K562 (cell line): ENCODE data around the gene CRLF1. TPM values are rescaled to one million over a fixed set of nuclear protein-coding genes. Genes with fewer than 3 reads are reported as not detected.

Source experiments
- ATAC-seq: fragments of 200-7000 bp; cut with Tn5 transposase; 3 replicates; pipeline ENCODE4 v1.9.1; 2020; ENCODE audit warnings: moderate library complexity
- BruUV-seq: library from RNA; stranded (reverse); fragments of 400-500 nt; replicated peaks from 2 replicates; lab custom pipeline; 2021; lab: Mats Ljungman, UMichigan
- CTCF ChIA-PET: fragments of 300-600 bp; formaldehyde crosslinking; extraction: SDS; loops from one replicate; lab custom pipeline; 2021; ENCODE audit warnings: low intra/inter-chr PET ratio; lab: Yijun Ruan, JAX
- POLR2A ChIA-PET: fragments of 300-600, 350-650 bp; sonication (Branson Sonifier 250); formaldehyde crosslinking; extraction: SDS; loops from one replicate; lab custom pipeline; 2021; ENCODE audit warnings: antibody characterized with exemption, inconsistent platforms; lab: Yijun Ruan, JAX
- DNase-seq, 4 experiments: peaks; one replicate each; pipeline versions ENCODE4 v3.0.0 to v3.0.0-alpha.2; 2011 to 2018; ENCODE audit warnings: low spot score in 3 of 4, mixed read lengths in 3 of 4; ENCODE audit errors: extremely low read depth in 1 of 4
- FAIRE-seq: peaks from 2 replicates; lab custom pipeline; 2011; peaks lifted over from hg19 to GRCh38; lab: Jason Lieb, UNC
- H2AFZ ChIP-seq: 2 replicates; pipeline ENCODE4 v1.6.0; 2011; ENCODE audit warnings: low read depth, low read length, control low read depth, inconsistent platforms
- H3K27ac ChIP-seq: fragments of 200-600 bp; 3 replicates; pipeline ENCODE4 v1.8.0; 2011; ENCODE audit warnings: low read depth, mild to moderate bottlenecking, control low read depth, inconsistent platforms, low read length, moderate library complexity, mixed read lengths; ENCODE audit errors: extremely low read depth
- H3K27me3 ChIP-seq, 2 experiments: fragments of 300-600 bp in 1 of 2; 2 replicates in 1 of 2; 3 replicates in 1 of 2; pipeline versions ENCODE4 v1.6.0 to v1.8.0; 2011; ENCODE audit warnings: inconsistent platforms in 2 of 2, low read length in 2 of 2, mild to moderate bottlenecking in 1 of 2, mixed read lengths in 1 of 2, moderate library complexity in 1 of 2; ENCODE audit not compliant: control insufficient read depth in 2 of 2, insufficient read depth in 2 of 2
- H3K36me3 ChIP-seq: fragments of 300-600 bp; 3 replicates; pipeline ENCODE4 v1.8.0; 2011; ENCODE audit warnings: mild to moderate bottlenecking, low read length, inconsistent platforms; ENCODE audit not compliant: control insufficient read depth, insufficient read depth
- H3K4me1 ChIP-seq, 2 experiments: fragments of 200-600 bp in 1 of 2; replicated peaks in 1 of 2; 2 replicates in 1 of 2; 3 replicates in 1 of 2; pipeline versions ENCODE4 v1.5.1 to v1.8.0; 2011; ENCODE audit warnings: inconsistent platforms in 2 of 2, low read length in 2 of 2, mild to moderate bottlenecking in 1 of 2, mixed read lengths in 1 of 2, moderate library complexity in 1 of 2; ENCODE audit not compliant: control insufficient read depth in 2 of 2, insufficient read depth in 2 of 2
- H3K4me2 ChIP-seq: 2 replicates; pipeline ENCODE4 v1.6.1; 2011; ENCODE audit warnings: low read length, control low read depth, inconsistent platforms, mixed read lengths; ENCODE audit not compliant: insufficient read depth
- H3K4me3 ChIP-seq: fragments of 200-600 bp; sonication (generic), shearing (Covaris generic); 2 replicates; pipeline ENCODE4 v1.5.1; 2016; ENCODE audit warnings: control low read depth, inconsistent platforms
- H3K79me2 ChIP-seq: fragments of 200-600 bp; 3 replicates; pipeline ENCODE4 v1.8.0; 2011; ENCODE audit warnings: low read length, inconsistent platforms; ENCODE audit not compliant: control insufficient read depth, insufficient read depth
- H3K9ac ChIP-seq, 2 experiments: 2 replicates each; pipeline versions ENCODE4 v1.6.0 to v1.6.1; 2011; ENCODE audit warnings: low read depth in 2 of 2, low read length in 2 of 2, control low read depth in 1 of 2, inconsistent platforms in 1 of 2, mild to moderate bottlenecking in 1 of 2, mixed read lengths in 1 of 2; ENCODE audit not compliant: insufficient read depth in 1 of 2
- H3K9me1 ChIP-seq: one replicate; pipeline ENCODE4 v1.6.0; 2011; ENCODE audit warnings: inconsistent platforms, mild to moderate bottlenecking, low read length, moderate library complexity; ENCODE audit not compliant: control insufficient read depth, insufficient read depth
- H3K9me3 ChIP-seq: replicated peaks from 2 replicates; pipeline ENCODE4 v1.5.1; 2011; ENCODE audit warnings: low read depth, low read length, inconsistent platforms; ENCODE audit not compliant: control insufficient read depth, insufficient read depth
- H4K20me1 ChIP-seq: replicated peaks from 2 replicates; pipeline ENCODE4 v1.6.1; 2011; ENCODE audit warnings: low read length, inconsistent platforms, mixed read lengths; ENCODE audit not compliant: control insufficient read depth, insufficient read depth
- BCOR ChIP-seq: fragments of 450-650 bp; IDR thresholded peaks from 2 replicates; pipeline ENCODE4 v1.6.1; 2016
- ERF ChIP-seq: fragments of 450-650 bp; formaldehyde crosslinking; IDR thresholded peaks from 2 replicates; pipeline ENCODE4 v1.4.0; 2020; ENCODE audit warnings: mild to moderate bottlenecking, mixed read lengths
- POLR2A ChIP-seq: fragments of 450-650 bp; conservative IDR thresholded peaks from 2 replicates; pipeline ENCODE4 v1.6.1; 2016
- RBM25 ChIP-seq: fragments of 200-400 bp; formaldehyde crosslinking; IDR thresholded peaks from 2 replicates; pipeline ENCODE4 v1.6.1; 2018; ENCODE audit warnings: low read length, low read depth, moderate library complexity; ENCODE audit not compliant: severe bottlenecking
- SUPT5H ChIP-seq: fragments of 450-650 bp; IDR thresholded peaks from 2 replicates; pipeline ENCODE4 v1.6.1; 2016
- ZNF121 ChIP-seq: sonication (generic); formaldehyde crosslinking; conservative IDR thresholded peaks from 2 replicates; pipeline ENCODE4 v1.8.0; 2022; ENCODE audit warnings: missing genetic modification reagents
- ZNF75A ChIP-seq: fragments of 450-650 bp; formaldehyde crosslinking; IDR thresholded peaks from 2 replicates; pipeline ENCODE4 v1.4.0; 2020; ENCODE audit warnings: mild to moderate bottlenecking
- WGBS: fragments of 100-300 bp; shearing (Covaris generic); methylation state at CpG from one replicate; pipeline ENCODE4 v1.1.6; 2016; ENCODE audit warnings: low coverage, mixed read lengths; ENCODE audit not compliant: insufficient coverage; ENCODE audit errors: missing lambda C conversion rate; 5-methylcytosine and 5-hydroxymethylcytosine counted together
- in situ Hi-C: fragments of 300-500 bp; cut with MboI; formaldehyde crosslinking; loops from 4 replicates; pipeline ENCODE4 v1.15.0; 2018; ENCODE audit warnings: inconsistent platforms, mixed read lengths
- intact Hi-C: fragments of 100-400 bp; cut with micrococcal nuclease; formaldehyde crosslinking; loops from 2 replicates; pipeline ENCODE4 v1.14.2; 2022
- polyA plus RNA-seq, 8 experiments: library from polyadenylated mRNA; depleted of rRNA in 4 of 8; stranded (reverse) in 5 of 8; unstranded in 3 of 8; fragments of >200 nt; fragmentation: Nextera tagmentation in 2 of 8; fragmentation: Illumina TruSeq in 1 of 8; extraction: Ambion mirVana in 2 of 8; extraction: Trizol in 1 of 8; gene quantifications; 2 replicates each; pipeline versions ENCODE4 v1.2.1 to v1.2.3, GENCODE V29; 2011 to 2014; ENCODE audit warnings: inconsistent platforms in 1 of 8, missing spikeins in 1 of 8
- total RNA-seq, 7 experiments: library from RNA; depleted of rRNA in 6 of 7; stranded (reverse); fragments of >200 nt in 6 of 7; fragmentation: Illumina TruSeq in 2 of 7; extraction: Trizol in 2 of 7; gene quantifications; 2 replicates each; pipeline versions ENCODE4 v1.2.1 to v1.2.3, GENCODE V29; 2011 to 2021; ENCODE audit warnings: low replicate concordance in 1 of 7

Gene CRLF1
- total and polyA plus RNA-seq, 9 of the 15 experiments (the other 6 are each of a cell fraction or from before 2014, with no cell fraction given) = 0.85 to 3.6 (median 1.7) TPM

GRCh38 chr19:18576383-18576782 is 30.2 kb downstream of the CRLF1 start:
- TF ChIP-seq SUPT5H (0 out of 2 replicates have a peak, but pooled peaks have one; percentile 16), ERF (CRISPR knock-in tag) (no peak), POLR2A (peak; percentile 8; the same call in 1 of the 2 replicates), ZNF121 (CRISPR knock-in tag) (peak; percentile 91), RBM25 (peak; percentile 12), ZNF75A (CRISPR knock-in tag) (no peak), BCOR (0 out of 2 replicates have a peak, but pooled peaks have one; percentile 11)
- Histone ChIP-seq H3K9me3 (no peaks in the 10 kb centered on the region), H3K79me2 (peaks cover 30% of the 10 kb centered on the region), H3K9ac (no peak overlapping the region), H3K4me2 (no peak overlapping the region), H3K36me3 (peaks cover 57% of the 10 kb centered on the region), H3K27ac (no peak overlapping the region), H3K4me1 (peaks cover 12 to 28% of the 10 kb centered on the region in 2 experiments; a peak in 4 of 5 replicates), H3K27me3 (no peaks in the 10 kb centered on the region; a peak in 1 of 5 replicates), H2AFZ (no peak overlapping the region), H3K4me3 (no peak overlapping the region), H4K20me1 (peaks cover 14% of the 10 kb centered on the region), H3K9me1 (peaks cover 7% of the 10 kb centered on the region)
- WGBS = 88% methylated on average over 2 of the region's 8 CpGs
- intact Hi-C loops = no loop called here
- no TSS peak for BruUV-seq
- POLR2A ChIA-PET = interaction anchor here (0.8 to 2.4 kb wide), 6 partner anchors 9 to 190 kb away, joined by 3 to 17 read pairs (median 4); partner anchors contain the start of genes GDF15 and REX1BD
- CTCF ChIA-PET = no interaction called here
- DNase-seq (no peak), FAIRE-seq (no peak), ATAC-seq (no peak)
- in situ Hi-C loops = no loop called here
